ENCODE results near the gene CDC42BPA. TPM values are rescaled to one million over a fixed set of nuclear protein-coding genes. Genes with fewer than 3 reads are reported as not detected.
A peak's percentile ranks its signal among the peaks of the same experiment; 100 is the strongest.

Gene CDC42BPA
- total RNA-seq, 1 donor: 113 TPM

DNA sequence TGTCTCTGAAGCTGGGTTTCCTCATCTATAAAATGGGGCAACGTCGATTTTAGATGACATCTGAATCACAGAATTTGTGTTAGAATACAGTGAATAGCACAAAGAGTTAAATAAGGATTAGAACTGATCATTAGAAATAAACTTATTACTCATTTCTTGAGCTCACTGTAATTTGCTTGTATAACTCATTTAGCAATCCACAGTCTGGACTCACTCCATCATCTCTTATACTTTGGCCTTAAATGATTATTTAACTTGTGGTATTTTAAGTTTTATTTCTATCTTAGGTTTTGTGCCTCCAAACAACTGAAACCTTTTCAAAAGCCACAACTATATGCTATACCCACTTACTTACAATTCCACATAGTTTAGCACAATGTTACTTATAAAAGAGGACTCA is 128.0 kb downstream of the CDC42BPA start:
- DNase-seq (ENCODE audit: low read depth): no peak

DNA sequence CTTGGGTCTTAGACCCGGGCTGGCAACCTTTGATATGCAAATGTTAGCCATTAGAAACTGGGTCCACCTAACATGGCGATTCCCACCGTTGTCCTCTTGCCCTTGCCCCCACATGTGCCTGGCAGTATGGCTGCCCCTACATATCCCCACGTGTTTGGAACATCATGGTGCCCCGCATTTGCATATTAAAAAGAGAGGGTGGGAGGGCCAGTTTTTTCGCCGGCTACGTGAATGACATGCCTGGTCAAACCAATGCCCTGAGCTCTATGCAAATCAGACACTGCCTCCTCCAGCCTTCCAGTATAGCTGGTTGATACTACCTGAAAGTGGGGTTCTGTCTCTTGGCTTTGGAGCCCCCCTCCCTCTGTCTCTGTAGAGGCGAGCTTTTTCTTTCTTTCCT is 133.0 kb downstream of the CDC42BPA start:
- no peak overlapping the region for H3K4me3 ChIP-seq (ENCODE audit: low read depth, low read length)
- DNase-seq (ENCODE audit: low read depth): no peak
- TF ChIP-seq, protein P1, sequence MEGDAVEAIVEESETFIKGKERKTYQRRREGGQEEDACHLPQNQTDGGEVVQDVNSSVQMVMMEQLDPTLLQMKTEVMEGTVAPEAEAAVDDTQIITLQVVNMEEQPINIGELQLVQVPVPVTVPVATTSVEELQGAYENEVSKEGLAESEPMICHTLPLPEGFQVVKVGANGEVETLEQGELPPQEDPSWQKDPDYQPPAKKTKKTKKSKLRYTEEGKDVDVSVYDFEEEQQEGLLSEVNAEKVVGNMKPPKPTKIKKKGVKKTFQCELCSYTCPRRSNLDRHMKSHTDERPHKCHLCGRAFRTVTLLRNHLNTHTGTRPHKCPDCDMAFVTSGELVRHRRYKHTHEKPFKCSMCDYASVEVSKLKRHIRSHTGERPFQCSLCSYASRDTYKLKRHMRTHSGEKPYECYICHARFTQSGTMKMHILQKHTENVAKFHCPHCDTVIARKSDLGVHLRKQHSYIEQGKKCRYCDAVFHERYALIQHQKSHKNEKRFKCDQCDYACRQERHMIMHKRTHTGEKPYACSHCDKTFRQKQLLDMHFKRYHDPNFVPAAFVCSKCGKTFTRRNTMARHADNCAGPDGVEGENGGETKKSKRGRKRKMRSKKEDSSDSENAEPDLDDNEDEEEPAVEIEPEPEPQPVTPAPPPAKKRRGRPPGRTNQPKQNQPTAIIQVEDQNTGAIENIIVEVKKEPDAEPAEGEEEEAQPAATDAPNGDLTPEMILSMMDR (IDR thresholded peaks at IDR 0.05; ENCODE audit: insufficient read depth, low read depth, low read length): no peak

More for the DNA sequence above, 128.0 kb downstream of the CDC42BPA start:
- TF ChIP-seq, protein P1 (IDR thresholded peaks at IDR 0.05; ENCODE audit: insufficient read depth, low read depth, low read length): no peak
- H3K4me3 ChIP-seq (ENCODE audit: low read depth, low read length): no peak overlapping the region

DNA sequence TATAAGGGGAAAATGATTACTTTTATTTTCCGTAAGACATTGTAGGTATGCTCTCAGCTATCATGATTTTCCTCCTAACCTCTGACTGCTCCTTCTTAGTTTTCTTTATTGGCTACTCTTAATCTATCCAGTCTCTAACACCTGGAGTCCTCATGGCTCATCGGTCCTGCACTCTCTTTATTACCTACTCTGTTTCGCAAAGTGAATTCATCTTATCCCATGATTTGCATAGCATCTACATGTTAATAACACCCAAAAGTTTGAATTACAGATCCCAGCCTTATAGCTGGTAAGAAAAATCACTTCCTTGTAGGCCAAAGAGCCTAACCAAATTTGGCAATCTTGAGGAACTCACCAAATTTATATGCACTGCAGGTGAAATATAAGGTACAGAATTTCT is 136.3 kb downstream of the CDC42BPA start:
- DNase-seq (ENCODE audit: low read depth): no peak
- no peak overlapping the region for H3K4me3 ChIP-seq (ENCODE audit: low read depth, low read length)
- TF ChIP-seq, protein P1 (IDR thresholded peaks at IDR 0.05; ENCODE audit: insufficient read depth, low read depth, low read length): no peak

DNA sequence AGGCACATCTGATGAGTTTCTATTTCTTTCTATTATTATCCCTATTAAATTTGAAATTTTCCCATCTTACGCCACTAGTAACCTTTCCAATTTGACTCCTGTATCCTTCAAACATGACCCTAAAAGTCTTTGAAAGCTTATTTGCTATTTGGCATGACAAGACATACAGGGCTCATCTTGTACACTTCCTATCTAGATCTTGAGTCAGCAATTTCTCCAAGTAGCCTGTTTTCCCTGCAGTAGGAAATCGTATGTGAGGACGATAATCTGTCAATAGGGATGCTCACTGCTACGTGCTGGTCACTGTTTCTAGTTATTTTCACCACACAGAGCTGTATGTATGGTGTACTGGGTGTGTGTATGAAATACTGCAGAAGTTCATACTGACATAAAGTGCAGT is 142.7 kb downstream of the CDC42BPA start:
- no peak for DNase-seq (ENCODE audit: low read depth)
- TF ChIP-seq, protein P1 (IDR thresholded peaks at IDR 0.05; ENCODE audit: insufficient read depth, low read depth, low read length): no peak
- no peak overlapping the region for H3K4me3 ChIP-seq (ENCODE audit: low read depth, low read length)

DNA sequence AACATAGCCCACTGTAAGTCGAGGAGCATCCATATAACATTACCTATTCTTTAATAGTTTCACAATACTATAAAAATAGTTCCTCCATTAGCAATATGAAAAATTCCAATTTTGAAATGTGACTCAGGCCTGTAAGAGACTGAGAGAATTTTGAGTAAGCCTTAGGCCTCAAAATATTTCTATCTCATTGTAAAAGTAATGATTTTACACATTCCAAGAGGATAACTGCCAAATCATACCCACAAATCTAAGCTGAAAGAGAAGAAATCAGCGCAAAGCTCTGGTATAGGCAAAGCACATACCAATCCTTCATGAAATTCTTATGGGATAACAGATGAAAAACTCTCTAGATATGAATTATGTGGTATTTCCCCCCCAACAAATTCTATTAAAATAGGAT is 144.1 kb downstream of the CDC42BPA start:
- TF ChIP-seq, protein P1 (IDR thresholded peaks at IDR 0.05; ENCODE audit: insufficient read depth, low read depth, low read length): no peak
- no peak overlapping the region for H3K4me3 ChIP-seq (ENCODE audit: low read depth, low read length)
- peak; percentile 24 for DNase-seq (ENCODE audit: low read depth)

DNA sequence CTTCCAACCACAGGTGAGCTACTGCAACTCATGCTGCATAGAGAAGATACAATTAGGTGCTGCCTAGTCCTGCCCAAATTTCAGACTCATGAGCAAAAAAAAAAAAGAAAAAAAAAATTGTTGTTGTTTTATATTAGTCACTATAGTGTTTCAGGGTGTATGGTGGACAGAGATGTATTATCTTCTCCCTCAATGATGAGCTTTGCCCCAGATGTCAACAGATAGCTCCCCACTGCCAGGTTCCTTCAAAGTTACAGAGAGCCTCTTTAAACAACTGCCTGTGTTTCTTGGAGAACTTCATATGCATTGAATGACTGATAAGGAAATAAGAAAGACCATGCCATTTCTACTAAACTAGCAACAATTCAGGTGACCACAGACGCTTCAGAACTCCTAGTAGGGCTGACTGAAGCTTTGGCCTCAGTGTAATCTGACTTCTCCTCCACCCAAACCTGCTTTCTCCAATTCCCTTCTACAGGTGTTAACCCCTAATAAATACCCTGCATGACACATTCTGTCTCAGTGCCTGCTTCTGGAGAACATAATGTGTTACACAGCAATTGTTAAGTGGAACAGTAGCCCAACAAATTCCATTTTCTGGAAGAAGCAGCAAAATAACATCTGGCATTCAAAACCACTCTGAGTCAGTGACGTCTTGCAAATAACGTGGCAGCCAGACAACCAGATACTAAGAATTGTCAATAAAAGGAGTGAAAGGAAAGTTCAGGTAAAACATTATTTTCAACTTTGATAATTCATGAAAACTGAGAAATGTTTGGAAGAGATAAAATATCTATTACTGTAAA is 147.7 kb downstream of the CDC42BPA start:
- H3K4me3 ChIP-seq (ENCODE audit: low read depth, low read length): no peak overlapping the region
- DNase-seq (ENCODE audit: low read depth): peak; percentile 62
- TF ChIP-seq, protein P1 (IDR thresholded peaks at IDR 0.05; ENCODE audit: insufficient read depth, low read depth, low read length): no peak
